Loucy (cell line): ENCODE data around the gene ARMC6.

Source experiments
- H2AFZ ChIP-seq: fragments of 200-600 bp; sonication (generic); 2 replicates; pipeline ENCODE4 v1.6.0; 2016; ENCODE audit warnings: antibody characterized with exemption, mild to moderate bottlenecking, low read length, moderate library complexity
- H3F3A ChIP-seq: fragments of 200-600 bp; 2 replicates; pipeline ENCODE4 v1.6.0; 2016; ENCODE audit warnings: antibody characterized with exemption, low read depth, mild to moderate bottlenecking
- H3K27me3 ChIP-seq: fragments of 200-600 bp; sonication (generic); 2 replicates; pipeline ENCODE4 v1.6.1; 2014; ENCODE audit warnings: low read length, mild to moderate bottlenecking; ENCODE audit not compliant: insufficient read depth, poor library complexity, severe bottlenecking
- H3K36me3 ChIP-seq: fragments of 200-600 bp; sonication (generic); 2 replicates; pipeline ENCODE4 v1.6.1; 2016; ENCODE audit warnings: low read length; ENCODE audit not compliant: insufficient read depth
- H3K4me1 ChIP-seq: fragments of 200-600 bp; sonication (generic); 2 replicates; pipeline ENCODE4 v1.5.1; 2014; ENCODE audit warnings: low read length, mild to moderate bottlenecking; ENCODE audit not compliant: insufficient read depth, poor library complexity, severe bottlenecking
- H3K4me2 ChIP-seq: fragments of 200-600 bp; sonication (generic); 2 replicates; pipeline ENCODE4 v1.6.0; 2014; ENCODE audit warnings: antibody characterized with exemption, low read length, low read depth, mild to moderate bottlenecking; ENCODE audit not compliant: poor library complexity, severe bottlenecking
- H3K4me3 ChIP-seq: fragments of 200-600 bp; sonication (generic); 2 replicates; pipeline ENCODE4 v1.5.1; 2014; ENCODE audit warnings: low read length, mild to moderate bottlenecking, mixed read lengths; ENCODE audit not compliant: poor library complexity, severe bottlenecking
- H3K79me2 ChIP-seq: fragments of 200-600 bp; sonication (generic); 2 replicates; pipeline ENCODE4 v1.6.1; 2014; ENCODE audit warnings: low read length; ENCODE audit not compliant: insufficient read depth
- H3K9ac ChIP-seq: fragments of 200-600 bp; sonication (generic); 2 replicates; pipeline ENCODE4 v1.6.0; 2014; ENCODE audit warnings: mild to moderate bottlenecking, low read depth, low read length, moderate library complexity; ENCODE audit not compliant: poor library complexity, severe bottlenecking
- H3K9me2 ChIP-seq: fragments of 200-600 bp; sonication (generic); replicated peaks from 2 replicates; pipeline ENCODE4 v1.6.1; 2016; ENCODE audit warnings: low read depth, low read length, mixed read lengths
- H3K9me3 ChIP-seq: fragments of 200-600 bp; sonication (generic); 2 replicates; pipeline ENCODE4 v1.6.1; 2014; ENCODE audit warnings: mild to moderate bottlenecking, antibody characterized with exemption, low read length, low read depth; ENCODE audit not compliant: insufficient read depth
- H4K20me1 ChIP-seq: fragments of 200-600 bp; sonication (generic); 2 replicates; pipeline ENCODE4 v1.6.0; 2014; ENCODE audit warnings: antibody characterized with exemption, low read length, mild to moderate bottlenecking; ENCODE audit not compliant: insufficient read depth, poor library complexity, severe bottlenecking
- CTCF ChIP-seq: fragments of 200-600 bp; sonication (generic); conservative IDR thresholded peaks from 2 replicates; pipeline ENCODE4 v1.5.1; 2014; ENCODE audit warnings: mild to moderate bottlenecking, antibody characterized with exemption, low read length
- EZH2phosphoT487 ChIP-seq: fragments of 200-600 bp; IDR thresholded peaks from 2 replicates; pipeline ENCODE4 v1.6.1; 2018; ENCODE audit warnings: antibody characterized with exemption, mild to moderate bottlenecking, moderate library complexity, borderline replicate concordance

The ARMC6 gene

GRCh38 chr19:19028526-19028925 lies 4.9 kb upstream of the ARMC6 start:
- no peaks in the 10 kb centered on the region for H3K27me3 ChIP-seq
- H3K9me3 ChIP-seq = no peaks in the 10 kb centered on the region
- peaks cover 95% of the 10 kb centered on the region for H3K79me2 ChIP-seq
- H3K4me3 ChIP-seq = no peak overlapping the region
- TF ChIP-seq EZH2phosphoT487 (no peak), CTCF (no peak)
- H3K9ac ChIP-seq = no peak overlapping the region
- peak overlapping the region; percentile 30 for H3K4me2 ChIP-seq
- peaks cover 78% of the 10 kb centered on the region for H4K20me1 ChIP-seq
- peaks cover 14% of the 10 kb centered on the region for H3K4me1 ChIP-seq
- peaks cover 61% of the 10 kb centered on the region; the same call in 1 of the 2 replicates for H3K36me3 ChIP-seq
- no peaks in the 10 kb centered on the region for H3K9me2 ChIP-seq
- H3F3A ChIP-seq = no peaks in the 10 kb centered on the region
- no peak overlapping the region for H2AFZ ChIP-seq

- no peaks in the 10 kb centered on the region for H3K9me3 ChIP-seq
- peaks cover 28% of the 10 kb centered on the region; the same call in 1 of the 2 replicates for H3K36me3 ChIP-seq
- no peaks in the 10 kb centered on the region for H3K9me2 ChIP-seq
- H2AFZ ChIP-seq = no peak overlapping the region
- H3K4me2 ChIP-seq = peak overlapping the region; percentile 94
- H4K20me1 ChIP-seq = peaks cover 53% of the 10 kb centered on the region
- TF ChIP-seq CTCF = no peak
- no peak for TF ChIP-seq EZH2phosphoT487
- H3K4me3 ChIP-seq = peak overlapping the region; percentile 92
- peaks cover 22% of the 10 kb centered on the region for H3K4me1 ChIP-seq
- H3F3A ChIP-seq = no peaks in the 10 kb centered on the region
- no peaks in the 10 kb centered on the region for H3K27me3 ChIP-seq
- H3K79me2 ChIP-seq = peaks cover 86% of the 10 kb centered on the region
- peak overlapping the region; percentile 95 for H3K9ac ChIP-seq
Observed at GRCh38 chr19:19031891-19032290, 1.5 kb upstream of the ARMC6 start.

GRCh38 chr19:19032420-19033175 lies 805 bp upstream of the ARMC6 start:
- peak overlapping the region; percentile 95 for H3K9ac ChIP-seq
- H3K4me2 ChIP-seq = peak overlapping the region; percentile 94
- no peaks in the 10 kb centered on the region for H3K27me3 ChIP-seq
- H3F3A ChIP-seq = no peaks in the 10 kb centered on the region
- TF ChIP-seq CTCF (peak; percentile 33; the same call in 1 of the 2 replicates), EZH2phosphoT487 (no peak)
- H4K20me1 ChIP-seq = peaks cover 46% of the 10 kb centered on the region
- H3K9me2 ChIP-seq = no peaks in the 10 kb centered on the region
- peaks cover 86% of the 10 kb centered on the region for H3K79me2 ChIP-seq
- H3K9me3 ChIP-seq = no peaks in the 10 kb centered on the region
- peak overlapping the region; percentile 92 for H3K4me3 ChIP-seq
- H3K36me3 ChIP-seq = peaks cover 24% of the 10 kb centered on the region; the same call in 1 of the 2 replicates
- H2AFZ ChIP-seq = no peak overlapping the region
- H3K4me1 ChIP-seq = peaks cover 22% of the 10 kb centered on the region
